Ovary (tissue), 3 donors: ENCODE results near the gene KDM4C.

Experiments
- EP300 ChIP-seq: sonication (generic); formaldehyde crosslinking; IDR thresholded peaks from one replicate; pipeline ENCODE4 v1.6.1; 2017; ENCODE audit warnings: antibody characterized with exemption
- POLR2A ChIP-seq: fragments of 450-650 bp; IDR thresholded peaks from one replicate; pipeline ENCODE4 v1.6.1; 2017; ENCODE audit warnings: antibody characterized with exemption, mild to moderate bottlenecking, moderate library complexity
- TF ChIP-seq, protein P1 (sequence below), 3 donors: fragments of 450-650 bp in 2 of 3; fragments of 200-600 bp in 1 of 3; IDR thresholded peaks; one replicate each; pipeline versions ENCODE4 v1.5.1 to v1.8.0; 2016 to 2022; ENCODE audit warnings: antibody characterized with exemption in 3 of 3, mild to moderate bottlenecking in 1 of 3
- donor health status: DM: no; HTN: no; CAD: no.

DNA sequence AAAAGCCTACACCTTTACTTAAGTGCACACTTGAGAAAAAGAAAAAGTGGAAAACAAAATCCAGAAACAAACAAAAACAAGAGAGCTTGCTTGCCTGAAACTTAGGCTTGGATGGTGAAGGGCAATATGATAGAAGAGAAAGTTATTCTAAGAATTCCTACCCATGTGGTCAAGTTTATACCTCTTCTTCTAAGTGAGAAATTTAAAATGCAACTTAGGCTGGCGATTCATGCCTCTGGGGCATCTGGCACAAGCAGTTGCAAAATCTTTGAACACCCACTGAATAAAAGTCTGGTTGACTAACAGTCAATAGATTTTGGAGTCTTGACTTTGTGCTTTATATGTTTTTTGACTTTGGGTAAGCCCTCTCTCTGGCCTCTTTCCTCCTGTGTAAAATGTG lies 239.6 kb downstream of the KDM4C start:
- TF ChIP-seq, protein P1, sequence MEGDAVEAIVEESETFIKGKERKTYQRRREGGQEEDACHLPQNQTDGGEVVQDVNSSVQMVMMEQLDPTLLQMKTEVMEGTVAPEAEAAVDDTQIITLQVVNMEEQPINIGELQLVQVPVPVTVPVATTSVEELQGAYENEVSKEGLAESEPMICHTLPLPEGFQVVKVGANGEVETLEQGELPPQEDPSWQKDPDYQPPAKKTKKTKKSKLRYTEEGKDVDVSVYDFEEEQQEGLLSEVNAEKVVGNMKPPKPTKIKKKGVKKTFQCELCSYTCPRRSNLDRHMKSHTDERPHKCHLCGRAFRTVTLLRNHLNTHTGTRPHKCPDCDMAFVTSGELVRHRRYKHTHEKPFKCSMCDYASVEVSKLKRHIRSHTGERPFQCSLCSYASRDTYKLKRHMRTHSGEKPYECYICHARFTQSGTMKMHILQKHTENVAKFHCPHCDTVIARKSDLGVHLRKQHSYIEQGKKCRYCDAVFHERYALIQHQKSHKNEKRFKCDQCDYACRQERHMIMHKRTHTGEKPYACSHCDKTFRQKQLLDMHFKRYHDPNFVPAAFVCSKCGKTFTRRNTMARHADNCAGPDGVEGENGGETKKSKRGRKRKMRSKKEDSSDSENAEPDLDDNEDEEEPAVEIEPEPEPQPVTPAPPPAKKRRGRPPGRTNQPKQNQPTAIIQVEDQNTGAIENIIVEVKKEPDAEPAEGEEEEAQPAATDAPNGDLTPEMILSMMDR (IDR thresholded peaks at IDR 0.05): no peak
- no peak for TF ChIP-seq POLR2A
- TF ChIP-seq EP300: no peak
